NCI-H526 treated with DMSO at 0.1 percent for 48 hours (cell line): ENCODE data around the gene SYNE2.
A peak's percentile ranks its signal among the peaks of the same experiment; 100 is the strongest.
"Not testable (repeated sequence)": the region's sequence is repeated elsewhere in the genome, so short reads cannot be mapped to it uniquely, and the experiment has no call there.

Source experiments
- DNase-seq: peaks from one replicate; lab custom pipeline; 2025; lab: John Stamatoyannopoulos, UW

SYNE2 gene, protein sequence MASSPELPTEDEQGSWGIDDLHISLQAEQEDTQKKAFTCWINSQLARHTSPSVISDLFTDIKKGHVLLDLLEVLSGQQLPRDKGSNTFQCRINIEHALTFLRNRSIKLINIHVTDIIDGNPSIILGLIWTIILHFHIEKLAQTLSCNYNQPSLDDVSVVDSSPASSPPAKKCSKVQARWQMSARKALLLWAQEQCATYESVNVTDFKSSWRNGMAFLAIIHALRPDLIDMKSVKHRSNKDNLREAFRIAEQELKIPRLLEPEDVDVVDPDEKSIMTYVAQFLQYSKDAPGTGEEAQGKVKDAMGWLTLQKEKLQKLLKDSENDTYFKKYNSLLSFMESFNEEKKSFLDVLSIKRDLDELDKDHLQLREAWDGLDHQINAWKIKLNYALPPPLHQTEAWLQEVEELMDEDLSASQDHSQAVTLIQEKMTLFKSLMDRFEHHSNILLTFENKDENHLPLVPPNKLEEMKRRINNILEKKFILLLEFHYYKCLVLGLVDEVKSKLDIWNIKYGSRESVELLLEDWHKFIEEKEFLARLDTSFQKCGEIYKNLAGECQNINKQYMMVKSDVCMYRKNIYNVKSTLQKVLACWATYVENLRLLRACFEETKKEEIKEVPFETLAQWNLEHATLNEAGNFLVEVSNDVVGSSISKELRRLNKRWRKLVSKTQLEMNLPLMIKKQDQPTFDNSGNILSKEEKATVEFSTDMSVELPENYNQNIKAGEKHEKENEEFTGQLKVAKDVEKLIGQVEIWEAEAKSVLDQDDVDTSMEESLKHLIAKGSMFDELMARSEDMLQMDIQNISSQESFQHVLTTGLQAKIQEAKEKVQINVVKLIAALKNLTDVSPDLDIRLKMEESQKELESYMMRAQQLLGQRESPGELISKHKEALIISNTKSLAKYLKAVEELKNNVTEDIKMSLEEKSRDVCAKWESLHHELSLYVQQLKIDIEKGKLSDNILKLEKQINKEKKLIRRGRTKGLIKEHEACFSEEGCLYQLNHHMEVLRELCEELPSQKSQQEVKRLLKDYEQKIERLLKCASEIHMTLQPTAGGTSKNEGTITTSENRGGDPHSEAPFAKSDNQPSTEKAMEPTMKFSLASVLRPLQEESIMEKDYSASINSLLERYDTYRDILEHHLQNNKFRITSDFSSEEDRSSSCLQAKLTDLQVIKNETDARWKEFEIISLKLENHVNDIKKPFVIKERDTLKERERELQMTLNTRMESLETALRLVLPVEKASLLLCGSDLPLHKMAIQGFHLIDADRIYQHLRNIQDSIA (N-terminal part only)

DNA sequence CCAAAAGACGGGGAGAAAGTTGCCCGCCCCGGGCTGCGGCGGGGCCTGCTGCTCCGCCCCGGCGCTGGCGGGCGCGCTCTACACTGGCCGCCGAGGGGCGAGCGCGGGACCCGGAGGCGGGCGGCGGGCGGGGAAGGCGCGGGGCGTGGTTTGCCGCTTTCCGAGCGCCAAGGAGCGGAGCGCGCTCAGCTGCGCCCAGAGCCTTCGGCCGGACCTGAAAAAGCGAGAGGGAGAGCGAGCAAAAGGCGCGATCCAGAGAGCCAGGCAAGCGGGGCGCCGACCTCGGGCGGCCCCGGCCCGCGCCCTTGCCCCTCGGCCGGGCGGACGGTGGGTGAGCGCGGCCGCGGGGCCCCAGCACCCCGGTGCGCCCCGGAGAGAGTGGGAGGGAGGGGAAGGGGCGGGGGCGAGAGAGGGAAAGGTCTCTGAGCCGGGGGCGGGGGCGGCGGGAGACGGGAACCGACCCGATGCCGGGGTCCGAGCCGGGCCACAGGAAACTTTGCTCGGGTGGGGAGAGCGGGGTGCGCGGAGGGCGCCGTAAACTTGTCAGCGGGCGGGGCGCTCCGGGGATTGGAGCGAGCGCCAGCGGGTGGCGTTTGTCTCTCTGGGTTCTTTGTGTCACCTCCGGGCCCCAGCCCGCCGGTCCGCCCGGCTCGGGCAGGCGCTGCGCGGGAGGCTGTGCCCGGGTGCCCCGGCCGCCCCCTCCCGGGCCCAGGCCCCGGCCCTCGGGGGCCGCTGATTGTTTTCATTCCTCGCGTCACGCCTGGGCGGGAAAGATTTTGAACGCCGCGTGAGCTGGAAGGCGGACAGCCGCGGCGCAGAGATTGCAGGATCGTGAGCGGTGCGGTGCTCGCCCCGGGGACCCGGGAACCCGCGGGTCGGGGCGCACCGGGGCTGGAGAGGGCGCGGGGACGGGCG lies at the start of gene SYNE2:
Gene SYNE2, plus strand, starts transcription at position 188 of the 915 bp plus-strand sequence. CDS start 56,145 bp downstream, outside the sequence.
- DNase-seq = peak; percentile 55

DNA sequence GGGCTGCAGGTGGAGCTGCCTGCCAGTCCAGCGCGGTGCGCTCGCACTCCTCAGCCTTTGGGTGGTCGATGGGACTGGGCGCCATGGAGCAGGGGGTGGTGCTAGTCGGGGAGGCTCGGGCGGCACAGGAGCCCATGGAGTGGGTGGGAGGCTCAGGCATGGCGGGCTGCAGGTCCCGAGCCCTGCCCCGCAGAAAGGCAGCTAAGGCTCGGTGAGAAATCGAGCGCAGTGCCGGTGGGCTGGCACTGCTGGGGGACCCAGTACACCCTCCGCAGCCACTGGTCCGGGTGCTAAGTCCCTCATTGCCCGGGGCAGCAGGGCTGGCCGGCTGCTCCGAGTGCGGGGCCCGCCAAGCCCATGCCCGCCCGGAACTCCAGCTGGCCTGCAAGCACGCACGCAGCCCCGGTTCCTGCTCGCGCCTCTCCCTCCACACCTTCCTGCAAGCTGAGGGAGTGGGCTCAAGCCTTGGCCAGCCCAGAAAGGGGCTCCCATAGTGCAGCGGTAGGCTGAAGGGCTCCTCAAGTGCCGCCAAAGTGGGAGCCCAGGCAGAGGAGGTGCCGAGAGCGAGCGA lies 49.5 kb upstream of the SYNE2 start:
- DNase-seq = not testable (repeated sequence)

DNA sequence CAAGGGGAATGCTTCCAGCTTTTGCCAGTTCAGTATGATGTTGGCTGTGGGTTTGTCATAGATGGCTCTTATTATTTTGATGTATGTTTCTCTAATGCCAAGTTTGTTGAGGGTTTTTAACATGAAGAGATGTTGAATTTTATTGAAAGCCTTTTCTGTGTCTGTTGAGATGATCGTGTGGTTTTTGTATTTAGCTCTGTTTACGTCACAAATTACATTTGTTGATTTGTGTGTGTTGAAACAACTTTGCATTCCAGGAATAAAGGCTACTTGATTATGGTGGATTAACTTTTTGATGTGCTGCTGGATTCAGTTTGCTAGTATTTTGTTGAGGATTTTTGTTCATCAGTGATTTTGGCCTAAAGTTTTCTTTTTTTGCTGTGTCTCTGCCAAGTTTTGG lies 46.7 kb upstream of the SYNE2 start:
- DNase-seq = not testable (repeated sequence)

DNA sequence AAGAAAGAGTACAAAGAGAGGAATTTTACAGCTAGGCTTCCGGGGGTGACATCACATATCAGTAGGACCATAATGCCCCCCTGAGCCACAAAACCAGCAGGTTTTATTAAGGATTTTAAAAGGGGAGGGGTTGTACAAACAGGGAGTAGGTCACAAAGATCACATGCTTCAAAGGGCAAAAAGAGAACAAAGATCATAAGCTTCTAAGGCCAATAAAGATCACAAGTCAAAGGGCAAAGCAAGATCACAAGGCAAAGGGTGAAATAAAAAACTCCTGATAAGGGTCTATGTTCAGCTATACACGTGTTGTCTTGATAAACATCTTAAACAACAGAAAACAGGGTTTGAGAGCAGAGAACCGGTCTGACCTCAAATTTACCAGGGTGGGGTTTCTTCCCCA lies 41.1 kb upstream of the SYNE2 start:
- not testable (repeated sequence) for DNase-seq

DNA sequence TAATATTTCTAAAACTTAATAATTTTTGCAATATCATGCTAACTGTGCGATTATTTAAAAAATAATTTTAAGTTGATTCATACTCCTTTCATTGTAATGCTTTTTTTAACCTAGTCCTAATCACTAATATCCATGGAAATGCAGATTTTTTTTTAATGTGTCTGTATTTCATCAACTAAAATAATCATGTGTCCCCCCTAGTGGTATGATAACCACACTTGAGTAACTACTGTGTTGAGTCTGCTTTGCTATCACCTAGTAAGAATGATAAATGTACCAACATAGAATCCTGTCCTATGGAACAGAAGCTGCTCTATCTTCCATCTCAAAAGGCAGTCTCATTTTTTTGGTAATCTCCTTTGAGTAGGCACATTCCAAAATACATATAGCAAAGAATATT lies 19.1 kb upstream of the SYNE2 start:
- DNase-seq = no peak

DNA sequence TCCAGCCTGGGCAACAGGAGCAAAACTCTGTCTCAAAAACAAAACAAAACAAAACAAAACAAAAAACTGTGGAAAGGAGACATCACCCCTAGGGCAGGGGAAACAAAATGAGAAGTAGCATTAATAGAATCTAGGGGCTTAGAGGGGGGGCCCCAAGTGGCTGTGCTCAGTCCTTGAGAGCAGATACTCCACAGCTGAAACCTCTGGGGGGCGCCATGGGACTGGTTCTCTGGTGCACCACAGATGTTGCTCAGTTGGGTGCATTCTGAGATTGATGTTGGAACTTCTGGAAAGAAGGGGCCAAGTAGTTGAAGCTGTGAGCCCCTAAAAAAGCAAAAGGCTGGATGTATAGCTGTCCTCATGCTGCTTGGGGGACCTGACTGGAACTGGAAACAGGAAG lies 11.8 kb upstream of the SYNE2 start:
- DNase-seq = no peak

DNA sequence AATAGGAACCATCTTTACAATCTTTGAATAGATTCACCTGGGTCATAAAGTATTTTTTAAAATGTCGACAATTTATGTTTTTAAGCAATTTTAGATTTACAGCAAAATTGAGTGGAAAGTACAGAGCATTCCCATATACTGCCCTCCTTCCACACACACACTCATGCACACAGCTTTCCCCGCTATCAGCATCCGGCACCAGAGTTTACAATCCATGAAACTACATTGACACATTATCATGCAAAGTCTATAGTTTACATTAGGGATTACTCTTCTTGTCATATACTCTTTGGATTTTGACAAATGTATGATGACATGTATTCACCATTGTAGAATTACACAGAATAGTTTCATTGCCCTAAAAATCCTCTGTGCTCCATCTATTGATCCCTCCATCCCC lies 9.0 kb upstream of the SYNE2 start:
- no peak for DNase-seq

DNA sequence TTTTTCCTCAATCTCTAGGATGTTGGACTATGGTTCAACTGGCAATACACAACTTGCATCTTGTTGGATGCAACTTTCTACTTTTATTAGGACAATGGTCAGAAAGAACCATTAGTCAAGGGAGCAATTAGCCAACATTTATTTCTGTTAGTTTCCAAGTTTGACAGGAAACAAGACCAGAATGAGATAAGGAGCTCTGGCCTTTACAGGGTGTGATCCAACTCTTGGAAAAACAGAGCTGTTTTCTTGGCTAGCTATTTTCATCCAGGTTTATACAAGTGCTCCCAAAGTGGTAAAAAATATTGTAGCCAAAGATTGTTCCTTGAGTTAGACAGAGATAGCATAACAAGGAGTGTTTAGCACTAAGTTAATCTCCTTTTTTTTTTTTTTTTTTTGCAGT lies 3.9 kb upstream of the SYNE2 start:
- no peak for DNase-seq

DNA sequence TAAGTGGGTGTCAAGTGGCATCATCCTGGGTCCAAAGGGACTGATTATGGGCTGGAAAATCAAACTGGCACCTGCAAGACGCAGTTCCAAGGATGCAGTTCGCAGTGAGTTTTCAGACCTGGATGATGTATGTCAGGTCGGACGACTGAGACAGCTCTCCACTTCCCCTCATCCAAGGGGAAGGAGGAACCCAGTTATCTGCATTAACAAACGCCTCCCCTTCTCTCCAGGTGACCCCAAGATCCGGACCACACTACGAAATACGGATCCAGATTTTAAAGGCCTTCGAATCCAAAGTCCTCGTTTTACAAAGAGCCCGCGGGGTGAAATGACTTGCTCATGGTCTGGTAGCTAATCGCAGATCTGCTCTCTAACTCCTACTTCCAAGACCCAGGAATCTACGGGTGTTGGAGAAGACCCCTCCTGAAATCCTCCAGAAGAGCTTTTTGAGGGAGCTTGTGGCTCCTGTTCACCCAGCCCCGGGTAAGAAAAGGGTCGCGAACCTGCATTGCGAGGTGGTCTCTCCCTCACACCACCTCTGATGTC lies 460 bp upstream of the SYNE2 start:
- DNase-seq = no peak

DNA sequence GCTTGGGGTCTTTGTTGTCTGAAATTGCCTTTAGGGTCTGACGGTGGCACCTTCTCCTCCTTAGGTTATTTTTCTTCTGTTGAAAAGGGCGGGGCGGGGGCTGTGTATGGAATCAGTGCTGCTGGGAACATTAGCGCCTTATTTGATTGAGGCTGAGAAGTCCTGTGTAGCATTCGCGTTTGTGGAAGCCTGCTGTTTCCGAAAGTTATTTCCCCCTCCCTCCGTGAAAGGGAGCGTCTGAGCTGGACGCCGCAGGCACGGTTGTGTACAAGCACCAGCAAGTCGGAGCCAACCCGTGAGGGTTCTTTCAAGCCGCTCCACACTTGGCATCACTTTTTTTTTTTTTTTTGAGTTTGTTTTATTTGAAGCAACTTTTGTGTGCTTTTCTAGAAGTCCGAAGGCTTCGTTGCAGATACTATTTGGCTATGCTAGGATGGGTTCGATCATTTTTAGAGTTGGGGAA lies 1.1 kb downstream of the SYNE2 start:
- DNase-seq = peak; percentile 49

DNA sequence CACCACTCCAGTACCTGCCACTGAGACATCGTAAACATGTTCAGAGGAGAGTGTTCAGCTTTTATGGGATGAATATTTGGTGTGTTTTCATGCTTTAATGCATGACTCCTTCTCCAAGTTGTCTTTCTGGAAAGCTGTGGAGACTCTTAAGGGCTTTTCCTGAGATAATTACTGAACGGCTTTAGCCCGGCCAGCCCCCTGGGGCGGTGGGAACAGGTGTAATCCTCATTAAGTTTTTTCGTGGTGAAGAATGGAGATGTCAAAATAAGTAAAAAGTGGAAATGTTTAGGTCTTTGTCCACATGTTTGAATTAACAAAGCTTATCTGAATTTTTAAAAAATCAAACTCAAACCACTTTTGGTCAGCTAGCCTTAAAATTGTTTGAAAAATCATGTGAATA lies 1.5 kb downstream of the SYNE2 start:
- DNase-seq = no peak

DNA sequence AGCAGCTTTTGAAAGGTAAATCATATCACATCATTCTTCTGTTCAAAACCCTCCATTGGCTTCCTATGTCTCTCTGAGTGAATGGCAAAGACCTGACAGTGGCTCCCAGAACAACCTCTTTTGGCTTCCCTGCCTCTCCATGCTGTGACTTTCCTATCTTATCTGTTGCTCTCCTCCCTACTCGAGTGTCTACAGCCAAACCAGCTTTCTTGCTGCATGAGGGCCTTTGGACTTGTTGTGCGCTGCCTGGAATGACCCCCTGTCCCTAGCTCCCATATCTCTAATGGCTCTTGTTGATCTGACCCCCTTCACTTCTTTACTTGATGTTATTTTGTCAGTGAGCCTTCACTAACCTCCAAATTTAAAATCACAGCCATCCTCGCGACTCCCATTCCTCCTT lies 2.5 kb downstream of the SYNE2 start:
- DNase-seq = no peak

DNA sequence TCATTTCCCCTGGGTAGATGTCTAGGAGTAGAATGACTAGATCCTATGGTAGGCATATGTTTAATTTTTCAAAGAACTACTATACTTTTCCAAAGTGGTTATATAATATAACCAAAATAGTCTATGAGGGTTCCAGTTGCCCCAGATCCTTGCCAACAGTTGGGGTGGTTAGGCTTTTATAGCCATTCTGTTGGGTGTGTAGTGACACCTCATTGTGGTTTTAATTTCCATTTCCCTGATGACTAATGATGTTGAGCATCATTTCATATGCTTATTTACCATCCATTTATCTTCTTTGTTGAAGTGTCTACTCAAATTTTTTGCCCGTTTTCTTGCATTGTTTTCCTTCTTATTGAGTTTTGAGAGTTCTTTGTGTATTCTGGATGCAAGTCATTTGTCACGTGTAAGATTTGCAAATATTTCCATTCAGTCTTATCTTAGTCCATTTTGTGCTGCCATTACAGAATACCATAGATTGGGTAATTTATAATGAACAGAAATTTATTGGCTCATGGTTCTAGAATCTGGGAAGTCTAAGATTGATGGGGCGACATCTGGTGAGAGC lies 4.7 kb downstream of the SYNE2 start:
- no peak for DNase-seq

DNA sequence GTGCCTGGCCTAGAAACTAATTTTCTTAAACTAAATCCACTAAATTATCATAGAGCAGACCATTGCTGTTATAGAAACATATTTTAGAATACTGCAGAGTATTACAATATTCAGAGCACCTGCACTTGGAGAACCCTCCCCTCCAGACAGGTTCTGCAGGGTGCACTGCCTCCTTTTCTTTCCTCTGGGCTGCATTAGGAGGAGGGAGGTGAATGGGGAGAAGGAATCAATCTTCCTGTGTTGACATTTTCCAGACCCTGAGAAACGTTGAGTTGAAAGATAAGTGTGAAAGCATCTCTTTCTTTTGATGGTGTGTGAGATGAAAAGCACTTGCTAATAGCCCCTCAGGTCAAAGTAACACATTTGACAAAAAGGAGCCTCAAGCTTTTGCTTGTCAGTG lies 7.3 kb downstream of the SYNE2 start:
- DNase-seq = no peak

DNA sequence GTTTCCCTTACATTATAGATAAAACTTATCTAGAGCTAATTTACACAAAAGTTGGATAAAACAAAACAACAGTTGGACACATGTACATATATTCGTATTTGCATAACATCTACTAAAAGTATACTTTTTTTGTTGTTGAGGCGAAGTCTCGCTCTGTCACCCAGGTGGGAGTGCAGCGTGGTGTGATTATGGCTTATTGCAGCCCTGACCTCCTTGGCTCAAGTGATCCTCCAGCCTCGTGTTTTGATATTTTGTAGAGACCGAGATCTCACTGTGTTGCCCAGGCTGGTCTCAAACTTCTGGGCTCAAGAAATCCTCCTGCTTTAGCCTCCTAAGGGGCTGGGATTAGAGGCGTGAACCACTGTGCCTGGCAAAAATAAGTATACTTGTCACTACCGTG lies 9.4 kb downstream of the SYNE2 start:
- no peak for DNase-seq

DNA sequence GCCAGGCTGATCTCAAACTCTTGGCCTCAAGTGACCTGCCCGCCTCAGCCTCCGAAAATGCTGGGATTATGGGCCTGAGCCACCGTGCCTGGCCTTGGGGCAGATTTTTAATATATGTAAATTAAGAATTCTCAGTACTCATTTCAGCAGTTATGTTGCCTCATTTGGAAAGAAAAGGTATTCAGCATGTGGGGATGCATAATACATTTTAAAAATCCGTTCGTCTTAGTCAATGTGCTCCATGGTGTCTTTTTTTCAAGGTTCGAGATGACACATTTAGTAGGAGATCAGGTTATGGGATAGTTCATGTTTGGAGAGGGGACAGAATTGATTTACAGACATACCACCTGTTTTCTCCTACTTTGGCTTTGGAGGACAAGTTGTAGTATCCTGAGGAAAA lies 10.2 kb downstream of the SYNE2 start:
- DNase-seq = no peak

DNA sequence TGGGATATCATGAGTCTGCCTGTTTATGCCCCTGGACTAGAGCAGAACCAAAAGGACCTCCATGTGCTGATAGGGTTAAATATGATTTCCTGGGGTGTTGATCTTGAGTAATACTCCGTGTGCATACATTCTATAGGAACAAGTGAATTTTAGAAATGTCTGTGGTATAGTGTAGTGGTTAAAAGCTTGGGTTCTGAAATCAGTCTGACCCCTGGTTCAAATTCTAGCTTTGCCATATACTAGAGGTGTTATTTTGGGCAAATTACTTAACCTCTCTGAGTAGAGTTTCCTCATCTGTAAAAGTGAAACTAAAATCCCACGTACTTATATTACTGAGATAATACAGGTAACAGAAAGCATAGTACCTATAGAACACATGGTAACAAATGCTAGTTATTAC lies 12.0 kb downstream of the SYNE2 start:
- not testable (repeated sequence) for DNase-seq

DNA sequence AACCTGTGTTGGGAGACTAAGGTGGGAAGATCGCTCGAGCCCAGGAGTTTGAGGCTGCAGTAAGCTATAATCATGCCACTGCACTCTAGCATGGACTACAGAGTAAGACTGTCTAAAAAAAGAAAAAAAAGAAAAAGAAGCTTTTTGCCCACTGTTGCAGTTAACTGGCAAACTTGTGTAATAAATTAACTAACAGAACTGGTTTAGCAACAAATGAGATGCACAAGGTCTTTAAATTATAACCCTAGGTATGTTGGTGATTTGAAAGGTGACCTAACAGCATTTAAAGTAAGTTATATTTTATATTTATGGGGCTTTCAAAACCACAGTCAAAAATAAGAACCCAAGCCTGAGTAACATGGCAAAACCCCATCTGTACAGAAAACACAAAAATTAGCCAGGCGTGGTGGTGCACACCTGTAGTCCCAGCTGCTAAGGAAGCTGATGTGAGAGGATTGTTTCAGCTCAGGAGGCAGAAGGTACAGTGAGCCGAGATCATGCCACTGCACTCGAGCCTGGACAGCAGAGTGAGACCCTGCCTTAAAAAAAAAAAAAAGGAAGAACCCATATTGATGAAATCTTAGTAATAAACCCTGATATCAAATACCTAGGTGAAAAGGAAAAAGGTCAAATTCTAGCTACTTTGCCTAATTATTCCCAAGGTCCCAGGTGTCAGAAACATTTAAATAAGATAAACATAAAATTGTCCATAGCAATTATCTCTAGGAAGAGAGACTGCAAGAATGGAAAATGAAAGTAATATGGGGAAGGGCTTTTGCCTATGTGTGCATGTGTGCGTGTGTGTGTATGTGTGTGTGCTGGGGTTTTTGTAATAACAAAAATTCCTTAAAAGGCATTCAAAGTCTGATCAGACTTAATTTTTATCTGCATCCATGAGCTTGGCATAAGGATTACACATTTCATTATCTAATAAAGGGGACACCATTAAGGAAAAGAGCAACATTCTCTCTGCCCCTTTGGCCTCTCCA lies 15.4 kb downstream of the SYNE2 start:
- no peak for DNase-seq
